T follicular helper cell (primary cell): ENCODE data around the gene EMP3.
"Not testable (repeated sequence)": the region's sequence is repeated elsewhere in the genome, so short reads cannot be mapped to it uniquely, and the experiment has no call there.

Experiments used
- DNase-seq: peaks from one replicate; pipeline ENCODE4 v3.0.0-alpha.2; 2020; ENCODE audit warnings: low read depth

EMP3 gene

GRCh38 chr19:48348045-48348444, 22.7 kb downstream of the EMP3 start:
- no peak for DNase-seq

DNA sequence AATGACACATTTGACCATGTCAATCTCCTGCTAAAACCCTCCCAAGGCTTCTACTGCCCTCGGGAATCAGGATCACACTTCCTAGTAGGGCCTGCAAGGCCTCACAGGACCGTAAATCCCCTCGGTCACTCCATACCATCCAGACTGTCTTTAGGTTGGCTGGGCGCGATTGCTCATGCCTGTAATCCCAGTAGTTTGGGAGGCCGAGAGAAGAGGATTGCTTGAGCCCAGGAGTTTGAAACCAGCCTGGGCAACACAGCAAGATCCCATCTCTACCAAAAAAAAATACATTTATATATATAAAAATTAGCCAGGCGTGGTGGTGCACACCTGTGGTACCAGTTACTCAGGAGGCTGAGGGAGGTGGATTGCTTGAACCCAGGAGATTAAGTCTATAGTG, 23.4 kb downstream of the EMP3 start:
- DNase-seq = no peak

DNA sequence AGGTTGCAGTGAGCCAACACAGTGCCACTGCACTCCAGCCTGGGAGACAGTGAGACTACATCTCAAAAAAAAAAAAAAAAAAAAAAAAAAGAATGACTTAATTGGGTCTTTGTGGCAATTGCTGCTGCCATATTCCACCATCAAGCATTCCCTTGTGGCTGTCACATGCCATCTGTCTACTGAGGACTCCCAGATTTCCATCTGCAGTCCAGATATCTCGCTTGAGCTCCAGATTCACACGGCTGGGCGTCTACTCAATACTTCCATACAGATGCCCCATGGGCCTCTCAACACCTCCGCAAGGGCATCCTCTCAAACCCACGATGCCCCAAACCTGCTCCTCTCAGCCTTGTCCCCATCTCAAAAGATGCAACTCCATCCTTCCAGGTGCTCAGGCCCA, 25.5 kb downstream of the EMP3 start:
- DNase-seq = no peak

GRCh38 chr19:48351341-48351752, 26.0 kb downstream of the EMP3 start:
- peak; percentile 66 for DNase-seq

DNA sequence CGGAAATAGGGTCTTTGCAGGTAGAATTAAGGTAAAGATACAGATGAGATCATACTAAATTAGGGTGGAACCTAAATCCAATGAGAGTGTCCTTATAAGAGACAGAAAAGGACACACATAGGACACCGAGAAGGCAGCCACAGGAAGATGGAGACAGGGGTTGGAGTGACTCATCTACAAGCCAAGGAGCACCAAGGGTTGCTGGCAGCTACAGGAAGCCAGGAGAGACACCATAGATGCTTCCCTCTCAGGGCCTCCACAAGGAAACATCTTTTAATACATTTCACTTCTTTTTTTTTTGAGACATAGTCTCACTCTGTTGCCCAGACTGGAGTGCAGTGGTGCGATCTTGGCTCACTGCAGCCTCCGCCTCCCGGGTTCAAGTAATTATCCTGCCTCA, 28.3 kb downstream of the EMP3 start:
- no peak for DNase-seq

DNA sequence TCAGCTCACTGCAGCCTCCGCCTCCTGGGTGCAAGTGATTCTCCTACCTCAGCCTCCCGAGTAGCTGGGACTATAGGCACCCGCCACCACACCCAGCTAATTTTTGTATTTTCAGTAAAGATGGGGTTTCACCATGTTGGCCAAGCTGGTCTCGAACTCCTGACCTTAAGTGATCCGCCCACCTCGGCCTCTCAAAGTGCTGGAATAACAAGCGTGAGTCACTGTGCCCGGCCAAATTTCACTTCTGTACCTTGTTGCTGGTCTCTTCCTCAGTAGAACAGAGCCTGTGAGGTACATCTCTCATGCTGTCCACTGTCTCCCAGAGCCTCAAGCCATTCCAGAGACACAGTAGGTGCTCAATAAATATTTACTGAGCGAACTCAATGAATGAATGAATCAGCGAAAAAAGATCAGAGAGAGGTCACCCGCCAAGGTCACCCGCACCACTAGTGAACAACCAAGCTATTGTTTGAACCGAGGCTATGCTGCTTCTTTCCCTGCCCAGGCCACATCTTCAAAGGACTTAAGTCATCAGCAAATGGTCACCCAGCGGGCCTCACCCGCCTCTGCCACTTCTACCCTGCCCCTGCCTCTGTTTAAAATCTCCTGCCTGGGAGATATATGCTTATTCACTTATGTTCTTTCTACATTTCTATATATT, 29.1 kb downstream of the EMP3 start:
- no peak for DNase-seq

DNA sequence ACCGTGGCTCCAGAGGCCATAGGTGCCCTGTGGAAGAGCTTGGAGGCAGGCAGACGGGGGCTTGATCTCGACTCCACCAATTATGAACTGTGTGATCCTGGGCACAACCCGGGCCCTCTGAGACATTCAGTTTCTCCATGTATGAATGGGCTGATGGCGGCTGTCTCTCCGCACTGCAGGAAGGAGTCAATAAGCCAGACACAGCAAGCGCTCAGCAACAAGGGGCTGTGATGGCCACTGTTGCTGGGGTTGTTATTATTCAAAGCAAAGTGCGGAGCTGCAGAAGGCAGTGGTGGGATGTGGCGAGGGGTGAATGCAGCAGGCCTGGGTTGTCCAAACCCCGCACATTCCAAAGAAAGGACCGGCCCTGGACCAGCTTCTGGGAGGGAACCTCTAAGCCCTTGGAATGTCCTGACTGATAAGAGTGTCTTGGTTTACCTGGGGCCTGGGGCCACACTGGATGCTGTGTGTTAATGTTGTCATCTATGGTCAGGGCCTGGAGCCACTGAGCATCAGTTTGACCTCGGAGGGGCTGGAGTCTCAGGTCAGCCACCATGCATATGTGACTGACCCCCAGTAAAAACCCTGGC, 30.1 kb downstream of the EMP3 start:
- no peak for DNase-seq

GRCh38 chr19:48359123-48359522, 33.8 kb downstream of the EMP3 start:
- DNase-seq = no peak

- DNase-seq = no peak
Measured at GRCh38 chr19:48361912-48362311, 36.6 kb downstream of the EMP3 start.

DNA sequence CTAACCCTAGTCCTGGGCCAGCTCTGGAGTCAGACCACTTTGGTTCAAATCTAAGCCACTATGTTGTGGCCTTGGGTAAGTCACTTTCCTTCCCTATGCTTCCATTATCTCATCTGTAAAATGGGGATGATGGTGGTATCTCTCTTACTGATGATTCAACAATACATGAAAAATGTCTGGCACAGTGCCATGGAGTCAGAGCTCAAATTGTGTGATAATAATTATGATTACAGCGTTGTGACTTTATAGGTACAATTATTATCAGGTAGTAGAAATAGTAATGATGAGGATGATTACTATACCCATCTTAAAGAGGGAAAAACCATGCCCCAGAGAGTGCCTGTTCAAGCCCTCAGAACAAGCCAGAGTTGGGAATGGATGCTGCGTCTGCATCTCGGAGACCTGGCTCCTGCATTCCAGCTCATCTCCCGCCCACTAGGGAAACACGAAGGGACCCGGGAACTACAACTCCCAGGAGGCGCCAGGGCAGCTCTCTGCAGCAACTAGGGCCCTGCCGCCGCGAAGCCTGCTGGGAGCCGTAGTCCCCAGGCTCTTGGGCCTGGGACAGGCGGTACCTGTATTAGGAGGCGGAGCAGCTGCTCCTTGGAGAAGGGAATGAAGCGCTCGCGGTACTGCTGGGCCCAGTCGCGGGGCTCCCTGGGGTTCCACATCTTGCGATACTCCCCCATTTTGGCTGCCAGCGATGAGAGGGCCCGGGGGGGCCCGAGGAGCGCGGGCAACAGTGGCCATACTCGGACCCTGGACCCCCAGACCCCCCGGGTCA, 37.6 kb downstream of the EMP3 start:
- DNase-seq = peak; percentile 87

DNA sequence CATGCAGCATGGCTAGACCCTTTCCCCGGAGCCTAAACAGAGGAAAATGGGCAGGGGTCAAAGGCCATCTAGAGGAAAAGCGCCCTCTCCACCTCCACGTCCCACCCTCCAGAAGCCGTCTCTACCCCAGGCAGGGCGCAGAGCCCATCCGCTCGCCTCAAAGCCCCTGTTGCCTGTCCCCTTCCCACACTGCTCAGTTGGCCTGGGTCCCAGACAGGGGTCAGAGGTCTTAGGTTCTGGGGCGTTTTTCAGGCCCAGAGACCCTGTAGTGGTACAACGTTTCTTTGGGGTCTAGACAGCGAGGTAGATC, 38.1 kb downstream of the EMP3 start:
- no peak for DNase-seq

GRCh38 chr19:48363810-48364597, 38.7 kb downstream of the EMP3 start, which contains the start of the genes SYNGR4 and TMEM143:
TSS of gene SYNGR4 (plus strand) at chr19:48364367. CDS start at chr19:48365843, 1,476 bp downstream.
TSS of gene TMEM143 (minus strand) at chr19:48363940. CDS start at chr19:48363920, 20 bp downstream.
- peak; percentile 97 for DNase-seq

DNA sequence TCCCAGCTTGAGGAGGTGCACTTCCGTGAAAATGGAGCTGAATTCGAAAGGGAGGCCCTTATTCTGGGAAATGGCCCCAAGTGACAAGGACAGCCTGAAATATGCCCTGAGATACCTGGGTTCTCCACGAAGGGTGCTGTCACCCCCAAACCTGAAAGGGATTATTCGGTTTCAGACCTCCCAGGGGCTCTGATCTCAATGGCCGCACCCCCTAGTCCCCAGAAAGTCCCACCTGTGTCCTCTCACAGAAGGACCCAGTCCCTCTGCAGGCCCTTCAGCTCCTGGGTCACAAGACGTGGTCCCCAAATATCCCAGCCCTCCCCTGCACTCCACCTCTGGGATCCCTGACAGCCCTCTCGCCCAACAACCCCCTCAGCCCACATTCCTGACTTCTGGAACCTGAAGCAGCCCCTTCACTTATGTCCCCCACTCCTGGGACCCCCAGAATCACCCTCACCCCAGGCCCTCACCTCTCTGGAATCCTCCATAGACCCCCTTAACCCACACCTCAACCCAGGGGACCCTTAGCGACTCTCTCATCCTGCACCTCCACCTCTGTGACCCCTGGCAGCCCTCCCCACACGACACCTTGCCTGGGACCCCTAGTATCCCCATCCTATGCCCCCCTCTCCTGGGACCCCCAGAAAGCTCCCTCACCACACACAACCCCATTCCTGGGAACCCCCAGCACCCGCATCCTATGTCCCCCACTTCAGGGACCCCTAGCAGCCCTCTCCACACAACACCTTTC, 39.4 kb downstream of the EMP3 start:
- DNase-seq = no peak

GRCh38 chr19:48365602-48366001, 40.2 kb downstream of the EMP3 start:
- DNase-seq = no peak

- DNase-seq = no peak
Measured at GRCh38 chr19:48367855-48368254, 42.5 kb downstream of the EMP3 start.

- DNase-seq = no peak
Measured at GRCh38 chr19:48368936-48369335, 43.6 kb downstream of the EMP3 start.

DNA sequence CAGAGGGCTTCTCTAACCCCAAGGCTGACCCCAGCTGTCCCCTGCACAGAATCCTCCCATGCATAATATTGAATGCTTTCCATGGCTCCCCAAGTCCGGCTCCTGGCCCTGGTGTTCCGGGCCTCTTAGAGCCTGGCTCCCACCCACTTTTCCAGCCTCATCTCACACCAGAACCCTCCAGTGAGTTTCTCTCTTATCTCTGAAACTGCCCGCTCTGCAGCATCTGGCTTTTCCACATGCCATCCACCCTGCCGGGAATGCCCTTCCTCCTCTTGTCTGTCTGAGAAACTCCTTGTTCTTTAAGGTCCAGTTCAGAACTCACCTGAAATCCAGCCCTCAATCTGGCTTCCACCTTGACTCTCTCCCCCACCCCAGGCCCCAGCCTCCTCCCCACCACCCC, 45.6 kb downstream of the EMP3 start:
- DNase-seq = no peak

DNA sequence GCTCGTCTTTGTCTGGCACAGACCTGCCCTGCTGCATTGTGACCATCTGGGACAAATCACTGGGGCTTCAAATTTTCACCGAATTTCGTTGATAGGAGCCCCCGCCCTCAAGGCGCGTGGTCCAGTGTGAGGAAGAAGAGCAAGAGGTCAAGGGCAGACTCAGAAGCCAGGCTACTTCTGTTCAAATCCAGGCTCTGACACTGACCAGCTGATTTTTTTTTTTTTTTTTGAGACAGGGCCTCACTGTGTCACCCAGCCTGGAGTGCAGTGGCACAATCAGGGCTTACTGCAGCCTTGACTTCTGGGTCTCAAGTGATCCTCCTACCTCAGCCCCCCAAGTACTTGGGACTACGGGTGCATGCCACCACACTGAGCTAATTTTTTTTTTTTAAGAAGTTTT, 46.0 kb downstream of the EMP3 start:
- no peak for DNase-seq

GRCh38 chr19:48371771-48372170, 46.4 kb downstream of the EMP3 start:
- DNase-seq = not testable (repeated sequence)

DNA sequence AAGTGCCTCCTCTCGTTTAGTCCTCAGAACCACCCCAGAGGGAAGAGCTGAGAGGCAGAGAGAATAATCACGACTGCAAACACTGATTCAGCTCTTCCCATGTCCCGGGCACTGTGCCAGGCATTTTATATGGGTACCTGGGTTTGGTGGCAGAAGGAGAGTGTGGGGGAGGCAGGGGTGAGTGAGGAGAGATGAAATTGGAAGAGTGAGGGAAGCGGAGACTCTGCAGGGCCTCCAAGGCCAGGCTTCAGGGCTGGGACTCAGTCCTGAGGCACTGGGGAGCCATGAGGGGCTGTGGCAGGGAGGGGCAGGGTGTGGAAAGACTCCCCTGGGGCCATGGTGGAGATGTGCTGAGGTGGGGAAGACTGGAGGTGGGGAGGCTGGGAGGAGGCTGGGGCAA, 47.6 kb downstream of the EMP3 start:
- no peak for DNase-seq

DNA sequence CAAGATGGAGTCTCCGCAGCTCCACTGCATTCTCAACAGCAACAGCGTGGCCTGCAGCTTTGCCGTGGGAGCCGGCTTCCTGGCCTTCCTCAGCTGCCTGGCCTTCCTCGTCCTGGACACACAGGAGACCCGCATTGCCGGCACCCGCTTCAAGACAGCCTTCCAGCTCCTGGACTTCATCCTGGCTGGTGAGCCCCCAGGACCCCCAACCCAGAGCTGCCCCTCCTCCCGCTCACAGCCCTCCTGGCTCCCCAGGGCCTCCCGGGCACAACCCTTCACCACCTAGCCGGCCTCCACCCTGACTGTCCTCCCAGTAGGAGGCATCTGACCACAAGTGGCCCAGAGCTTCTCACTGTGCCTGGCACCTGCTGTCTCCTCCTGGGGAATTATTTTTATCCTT, 48.2 kb downstream of the EMP3 start:
- DNase-seq = no peak

GRCh38 chr19:48378194-48378570, 52.8 kb downstream of the EMP3 start:
- DNase-seq = no peak
